Stomach smooth muscle (tissue), 2 donors: ENCODE measurements around the gene GABPA.
A peak's percentile ranks its signal among the peaks of the same experiment; 100 is the strongest.
"Not testable (repeated sequence)": the region's sequence is repeated elsewhere in the genome, so short reads cannot be mapped to it uniquely, and the experiment has no call there.

Source experiments
- H3K27ac ChIP-seq: one replicate; pipeline ENCODE4 v1.7.0; 2013; ENCODE audit warnings: mild to moderate bottlenecking, low read length, inconsistent platforms
- H3K27me3 ChIP-seq, 2 donors: one replicate each; pipeline ENCODE4 v1.7.0; 2013; ENCODE audit warnings: low read length in 2 of 2; ENCODE audit not compliant: insufficient read depth in 2 of 2, control insufficient read depth in 1 of 2
- H3K36me3 ChIP-seq, 2 donors: one replicate each; pipeline ENCODE4 v1.7.0; 2013; ENCODE audit warnings: low read length in 2 of 2; ENCODE audit not compliant: control insufficient read depth in 2 of 2, insufficient read depth in 2 of 2
- H3K4me1 ChIP-seq: one replicate; pipeline ENCODE4 v1.7.0; 2013; ENCODE audit warnings: low read length; ENCODE audit not compliant: control insufficient read depth, insufficient read depth
- H3K4me3 ChIP-seq, 2 donors: one replicate each; pipeline ENCODE4 v1.7.0; 2013; ENCODE audit warnings: low read length in 2 of 2
- H3K9ac ChIP-seq, 2 donors: one replicate each; pipeline ENCODE4 v1.7.0; 2013; ENCODE audit warnings: low read length in 2 of 2, mild to moderate bottlenecking in 1 of 2
- H3K9me3 ChIP-seq, 2 donors: one replicate each; pipeline ENCODE4 v1.7.0; 2013; ENCODE audit warnings: low read length in 2 of 2; ENCODE audit not compliant: control insufficient read depth in 2 of 2
- donor health status: healthy.
- donor health status: Pancreatic carcinoma.

The GABPA gene

GRCh38 chr21:25710550-25710949 is 24.2 kb upstream of the GABPA start:
- Histone ChIP-seq H3K27me3 (no peaks in the 10 kb centered on the region), H3K4me3 (no peak overlapping the region), H3K9me3 (no peaks in the 10 kb centered on the region), H3K27ac (no peak overlapping the region), H3K9ac (no peak overlapping the region), H3K36me3 (peaks cover 12 to 19% of the 10 kb centered on the region in 2 donors), H3K4me1 (no peaks in the 10 kb centered on the region)

GRCh38 chr21:25714066-25714465 is 20.7 kb upstream of the GABPA start:
- not testable (repeated sequence) for H3K4me3 ChIP-seq, H3K9me3 ChIP-seq, H3K27ac ChIP-seq, H3K4me1 ChIP-seq, H3K9ac ChIP-seq, H3K27me3 ChIP-seq
- H3K36me3 ChIP-seq: peaks cover 23 to 24% of the 10 kb centered on the region in 2 donors

- Histone ChIP-seq H3K4me1 (peaks cover 5% of the 10 kb centered on the region), H3K4me3 (no peak overlapping the region), H3K9me3 (no peaks in the 10 kb centered on the region), H3K27me3 (no peaks in the 10 kb centered on the region), H3K27ac (no peak overlapping the region), H3K36me3 (peaks cover 26 to 27% of the 10 kb centered on the region in 2 donors), H3K9ac (no peak overlapping the region)
Observed at GRCh38 chr21:25717491-25718147, 17.2 kb upstream of the GABPA start.

- Histone ChIP-seq H3K9me3 (no peaks in the 10 kb centered on the region), H3K4me1 (peaks cover 6% of the 10 kb centered on the region), H3K36me3 (peaks cover 25 to 34% of the 10 kb centered on the region in 2 donors), H3K27me3 (no peaks in the 10 kb centered on the region), H3K4me3 (no peak overlapping the region), H3K9ac (no peak overlapping the region), H3K27ac (peak overlapping the region; percentile 19)
Observed at GRCh38 chr21:25721987-25722386, 12.8 kb upstream of the GABPA start.

GRCh38 chr21:25722631-25723030 is 12.1 kb upstream of the GABPA start:
- Histone ChIP-seq H3K4me1 (peaks cover 6% of the 10 kb centered on the region), H3K36me3 (peaks cover 26 to 40% of the 10 kb centered on the region in 2 donors), H3K27ac (peak overlapping the region; percentile 19), H3K27me3 (no peaks in the 10 kb centered on the region), H3K9ac (no peak overlapping the region), H3K4me3 (no peak overlapping the region), H3K9me3 (no peaks in the 10 kb centered on the region)

GRCh38 chr21:25732091-25732760 is 2.5 kb upstream of the GABPA start:
- Histone ChIP-seq H3K9me3 (no peaks in the 10 kb centered on the region), H3K4me1 (peaks cover 18% of the 10 kb centered on the region), H3K27ac (no peak overlapping the region), H3K9ac (no peak overlapping the region), H3K36me3 (peaks cover 19 to 24% of the 10 kb centered on the region in 2 donors), H3K27me3 (no peaks in the 10 kb centered on the region), H3K4me3 (no peak overlapping the region)

- no peaks in the 10 kb centered on the region for H3K27me3 ChIP-seq
- no peaks in the 10 kb centered on the region for H3K9me3 ChIP-seq
- peak overlapping the region; percentile 99 for H3K27ac ChIP-seq
- H3K4me3 ChIP-seq: peak overlapping the region; percentile 100
- H3K9ac ChIP-seq: peak overlapping the region; percentile 97 to 100
- H3K36me3 ChIP-seq: peaks cover 7 to 10% of the 10 kb centered on the region in 2 donors
- H3K4me1 ChIP-seq: peaks cover 18% of the 10 kb centered on the region
Observed at GRCh38 chr21:25733859-25734653, 716 bp upstream of the GABPA start.

GRCh38 chr21:25734654-25734903 is 193 bp upstream of the GABPA start:
- peak overlapping the region; percentile 97 to 100 for H3K9ac ChIP-seq
- H3K27me3 ChIP-seq: no peaks in the 10 kb centered on the region
- H3K4me1 ChIP-seq: peaks cover 18% of the 10 kb centered on the region
- H3K27ac ChIP-seq: peak overlapping the region; percentile 99
- H3K36me3 ChIP-seq: peaks cover 3 to 12% of the 10 kb centered on the region in 2 donors
- no peaks in the 10 kb centered on the region for H3K9me3 ChIP-seq
- peak overlapping the region; percentile 100 for H3K4me3 ChIP-seq

GRCh38 chr21:25735646-25736597 is 1.1 kb downstream of the GABPA start:
- H3K4me3 ChIP-seq: peak overlapping the region; percentile 100
- H3K27ac ChIP-seq: peak overlapping the region; percentile 99
- H3K9ac ChIP-seq: peak overlapping the region; percentile 97 to 100
- peaks cover 18% of the 10 kb centered on the region for H3K4me1 ChIP-seq
- peaks cover 0 to 5% of the 10 kb centered on the region in 2 donors for H3K36me3 ChIP-seq
- H3K9me3 ChIP-seq: no peaks in the 10 kb centered on the region
- no peaks in the 10 kb centered on the region for H3K27me3 ChIP-seq

GRCh38 chr21:25737421-25737820 is 2.6 kb downstream of the GABPA start:
- peak overlapping the region in 1 of 2 donors; percentile 35 for H3K9ac ChIP-seq
- no peaks in the 10 kb centered on the region for H3K27me3 ChIP-seq
- H3K4me1 ChIP-seq: peaks cover 12% of the 10 kb centered on the region
- no peak overlapping the region for H3K4me3 ChIP-seq
- no peaks in the 10 kb centered on the region for H3K9me3 ChIP-seq
- H3K36me3 ChIP-seq: peaks cover 0 to 2% of the 10 kb centered on the region in 2 donors
- H3K27ac ChIP-seq: no peak overlapping the region
